ENCODE data around the gene ZNHIT6.

The ZNHIT6 gene

DNA sequence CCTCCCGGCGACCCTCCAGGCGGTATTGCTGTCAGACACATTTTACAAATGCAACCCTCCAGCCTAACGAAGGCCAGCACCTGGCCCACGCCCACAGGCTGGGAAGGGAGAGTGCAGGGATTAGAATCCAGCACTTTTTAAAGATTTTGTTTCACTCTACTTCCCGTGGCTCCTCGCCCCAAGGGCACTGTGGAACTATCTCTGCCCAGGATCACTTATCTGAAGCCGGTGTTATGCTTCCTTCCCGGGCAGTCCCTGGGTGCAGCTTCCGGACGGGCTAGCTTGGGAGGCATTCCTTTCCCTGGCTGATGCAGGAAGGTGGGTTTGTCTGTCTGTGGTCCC, 91.9 kb downstream of the ZNHIT6 start:
- no peak overlapping the region for H3K27ac ChIP-seq
- TF ChIP-seq, protein P1, sequence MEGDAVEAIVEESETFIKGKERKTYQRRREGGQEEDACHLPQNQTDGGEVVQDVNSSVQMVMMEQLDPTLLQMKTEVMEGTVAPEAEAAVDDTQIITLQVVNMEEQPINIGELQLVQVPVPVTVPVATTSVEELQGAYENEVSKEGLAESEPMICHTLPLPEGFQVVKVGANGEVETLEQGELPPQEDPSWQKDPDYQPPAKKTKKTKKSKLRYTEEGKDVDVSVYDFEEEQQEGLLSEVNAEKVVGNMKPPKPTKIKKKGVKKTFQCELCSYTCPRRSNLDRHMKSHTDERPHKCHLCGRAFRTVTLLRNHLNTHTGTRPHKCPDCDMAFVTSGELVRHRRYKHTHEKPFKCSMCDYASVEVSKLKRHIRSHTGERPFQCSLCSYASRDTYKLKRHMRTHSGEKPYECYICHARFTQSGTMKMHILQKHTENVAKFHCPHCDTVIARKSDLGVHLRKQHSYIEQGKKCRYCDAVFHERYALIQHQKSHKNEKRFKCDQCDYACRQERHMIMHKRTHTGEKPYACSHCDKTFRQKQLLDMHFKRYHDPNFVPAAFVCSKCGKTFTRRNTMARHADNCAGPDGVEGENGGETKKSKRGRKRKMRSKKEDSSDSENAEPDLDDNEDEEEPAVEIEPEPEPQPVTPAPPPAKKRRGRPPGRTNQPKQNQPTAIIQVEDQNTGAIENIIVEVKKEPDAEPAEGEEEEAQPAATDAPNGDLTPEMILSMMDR (conservative IDR thresholded peaks at IDR 0.05) = no peak

DNA sequence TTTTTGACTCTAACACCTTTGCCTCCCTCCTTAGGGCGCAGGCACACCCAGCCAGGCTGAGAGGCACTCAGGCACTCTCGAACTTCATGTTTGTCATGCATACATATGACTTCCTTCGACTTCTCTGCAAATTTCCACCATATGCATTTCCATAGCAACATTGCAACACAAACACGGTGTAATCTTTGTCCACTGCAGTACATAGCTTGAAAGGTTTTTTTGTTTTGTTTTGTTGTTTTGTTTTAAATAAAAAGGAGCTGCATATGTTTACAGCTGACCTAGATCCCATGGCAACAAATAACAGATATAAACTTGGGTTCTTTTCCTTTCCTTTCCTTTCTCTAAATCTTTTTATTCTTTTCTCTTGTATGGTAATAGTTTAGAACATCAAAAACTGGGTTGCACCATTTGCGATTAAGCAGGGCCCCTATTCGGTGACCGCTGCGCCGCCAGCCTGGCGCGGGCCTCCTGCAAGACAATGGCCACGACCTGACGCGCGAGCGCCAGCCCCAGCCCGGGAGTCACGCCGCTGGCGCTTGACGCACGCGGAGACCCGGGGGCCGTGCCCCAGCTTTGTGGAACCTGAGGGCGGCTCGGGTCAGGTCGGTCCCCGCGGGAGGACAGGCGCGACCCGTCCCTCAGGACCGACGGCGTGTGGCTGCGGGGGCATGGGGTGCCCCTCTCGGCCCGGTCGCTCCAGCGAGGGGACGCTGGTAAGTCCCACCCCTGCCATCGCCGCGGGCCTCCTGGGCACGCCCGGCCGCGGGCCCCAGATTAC, 92.5 kb downstream of the ZNHIT6 start:
- TF ChIP-seq, protein P1 (conservative IDR thresholded peaks at IDR 0.05) = no peak
- no peak overlapping the region for H3K27ac ChIP-seq

DNA sequence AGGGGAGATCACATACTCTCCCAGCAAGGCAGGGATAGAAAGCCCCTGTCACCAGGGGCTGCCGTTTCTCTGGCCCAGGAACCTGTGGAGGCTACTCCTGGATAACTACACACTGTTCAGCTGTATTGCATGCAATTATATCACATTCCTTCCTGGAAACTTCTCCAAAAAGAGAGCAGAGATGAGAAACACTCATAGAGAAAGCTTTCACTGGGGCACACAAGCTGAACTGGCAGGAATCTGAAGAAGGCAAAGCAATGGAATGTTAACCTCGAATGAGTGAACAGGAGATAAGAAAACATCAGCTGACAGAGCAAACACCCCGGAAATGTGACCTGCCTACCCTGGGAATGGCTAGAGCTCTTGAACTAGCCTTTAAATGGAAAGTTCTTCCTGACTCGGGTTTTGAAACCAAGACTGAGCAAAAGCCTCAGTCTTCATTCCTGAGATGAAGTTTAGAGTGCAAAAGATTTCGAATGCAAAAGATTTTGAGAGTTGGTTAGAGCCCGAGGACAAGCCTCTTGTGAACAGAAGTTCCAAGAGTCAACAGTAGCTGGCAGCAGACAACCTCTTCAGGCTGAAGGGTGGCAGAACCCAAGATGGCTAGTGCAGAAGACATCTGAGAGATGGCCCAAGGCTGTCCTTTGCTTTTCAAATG, 95.4 kb downstream of the ZNHIT6 start:
- H3K27ac ChIP-seq = no peak overlapping the region
- TF ChIP-seq, protein P1 (conservative IDR thresholded peaks at IDR 0.05) = no peak

DNA sequence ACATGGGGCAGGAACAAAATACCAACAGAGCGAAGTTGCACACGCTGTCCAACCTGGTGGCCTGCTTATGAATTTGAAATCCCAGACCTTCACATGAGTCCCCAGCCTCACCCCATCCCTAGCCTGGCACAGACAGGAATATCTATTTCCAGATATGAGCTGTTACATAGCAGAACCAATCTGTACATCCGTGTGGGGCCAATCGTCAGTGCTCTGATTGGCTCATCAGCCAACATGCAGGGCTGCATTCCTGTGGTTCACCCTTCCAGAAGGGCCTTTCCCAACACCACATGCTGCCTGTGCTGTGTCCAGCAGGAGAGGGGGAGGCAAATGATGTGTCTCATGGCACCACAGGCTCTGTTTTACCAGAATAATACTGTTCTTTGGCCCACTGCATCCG, 96.4 kb downstream of the ZNHIT6 start:
- TF ChIP-seq, protein P1 (conservative IDR thresholded peaks at IDR 0.05) = no peak
- H3K27ac ChIP-seq = no peak overlapping the region

DNA sequence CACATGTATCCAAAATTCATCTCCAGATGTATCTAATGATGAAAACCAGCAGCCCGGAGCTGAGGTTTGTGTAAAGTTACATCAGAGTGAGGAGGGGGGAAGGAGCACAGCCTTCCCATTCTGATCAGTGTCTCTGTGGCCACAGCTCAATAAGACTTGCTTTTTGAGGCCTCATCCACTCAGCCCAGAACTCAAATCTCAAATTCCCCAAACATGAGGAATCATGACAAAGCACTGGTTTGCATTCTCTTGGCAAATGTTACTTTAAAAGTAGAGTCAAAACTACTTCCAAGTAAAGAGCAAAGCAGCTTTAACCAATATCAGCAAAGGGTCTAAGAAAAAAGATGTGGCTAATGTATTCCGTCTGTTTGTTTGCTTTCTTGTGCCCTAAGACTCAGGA, 96.8 kb downstream of the ZNHIT6 start:
- H3K27ac ChIP-seq = no peak overlapping the region
- TF ChIP-seq, protein P1 (conservative IDR thresholded peaks at IDR 0.05) = no peak

DNA sequence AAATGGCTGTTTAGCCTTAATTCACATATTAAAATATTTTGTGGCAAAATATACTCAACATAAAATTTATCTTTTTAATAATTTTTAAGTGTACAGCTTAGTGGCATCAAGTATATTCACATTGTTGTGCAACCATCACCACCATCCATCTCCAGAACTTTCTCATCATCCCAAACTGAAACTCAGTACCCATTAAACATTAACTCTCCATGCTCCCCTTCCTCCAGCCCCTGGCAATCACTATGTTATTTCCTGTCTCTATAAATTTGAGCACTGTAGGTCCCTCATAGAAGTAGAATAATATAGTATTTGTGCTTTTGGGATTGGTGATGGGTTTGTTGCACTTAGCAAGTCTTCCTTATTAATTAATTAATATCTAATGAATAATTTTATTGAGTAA, 98.3 kb downstream of the ZNHIT6 start:
- TF ChIP-seq, protein P1 (conservative IDR thresholded peaks at IDR 0.05) = no peak
- H3K27ac ChIP-seq = no peak overlapping the region

DNA sequence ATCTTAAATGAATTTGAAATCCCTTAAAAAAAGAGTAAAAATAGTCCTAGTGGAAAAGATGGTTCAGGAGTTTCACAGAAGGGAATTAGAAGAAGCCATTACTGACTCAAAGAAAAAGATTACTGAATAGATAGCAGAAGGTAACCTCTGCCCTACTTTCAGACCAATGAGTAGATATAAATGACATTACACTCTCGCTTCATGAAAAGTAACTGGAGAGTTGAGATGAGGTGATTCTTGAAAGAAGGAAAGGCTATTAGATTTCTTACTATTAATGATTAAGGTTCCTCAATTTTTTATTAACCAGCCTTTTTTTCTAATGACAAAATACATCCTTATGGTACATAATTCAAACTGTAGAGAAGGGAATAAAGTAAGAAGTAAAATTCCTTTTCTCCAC, 99.4 kb downstream of the ZNHIT6 start:
- TF ChIP-seq, protein P1 (conservative IDR thresholded peaks at IDR 0.05) = no peak
- H3K27ac ChIP-seq = no peak overlapping the region

All from VCaP (cell line).